ENCODE data around the gene SLC66A2.
"Not testable (repeated sequence)": the region's sequence is repeated elsewhere in the genome, so short reads cannot be mapped to it uniquely, and the experiment has no call there.

The SLC66A2 gene

GRCh38 chr18:79951545-79952455 is at the start of gene SLC66A2:
SLC66A2 (minus strand) TSS chr18:79951653; CDS start chr18:79950926, 727 bp downstream.
- peak; percentile 72 to 87 for DNase-seq (ENCODE audit: low read depth in 1 of 2, low spot score in 1 of 2)
- TF ChIP-seq JUND (IDR thresholded peaks at IDR 0.05; ENCODE audit: low read depth), result no peak
- in situ Hi-C loops (cut with HindIII; ENCODE audit: low pct_unique_long_range_greater_than_20kb, low sequenced_read_pairs), result no loop called here

GRCh38 chr18:80000877-80001276 is 49.4 kb upstream of the SLC66A2 start:
- DNase-seq (ENCODE audit: low read depth in 1 of 2, low spot score in 1 of 2), result no peak
- TF ChIP-seq JUND (IDR thresholded peaks at IDR 0.05; ENCODE audit: low read depth), result no peak
- in situ Hi-C loops (cut with HindIII; ENCODE audit: low pct_unique_long_range_greater_than_20kb, low sequenced_read_pairs), result no loop called here

- in situ Hi-C loops (cut with HindIII; ENCODE audit: low pct_unique_long_range_greater_than_20kb, low sequenced_read_pairs); DNase-seq (ENCODE audit: low read depth in 1 of 2, low spot score in 1 of 2): not testable (repeated sequence)
These were observed 48.2 kb upstream of the SLC66A2 start for GRCh38 chr18:79999701-80000100.

GRCh38 chr18:79991494-79991893 is 40.0 kb upstream of the SLC66A2 start:
- TF ChIP-seq JUND (IDR thresholded peaks at IDR 0.05; ENCODE audit: low read depth), result no peak
- no peak for DNase-seq (ENCODE audit: low read depth in 1 of 2, low spot score in 1 of 2)
- in situ Hi-C loops (cut with HindIII; ENCODE audit: low pct_unique_long_range_greater_than_20kb, low sequenced_read_pairs), result no loop called here

DNA sequence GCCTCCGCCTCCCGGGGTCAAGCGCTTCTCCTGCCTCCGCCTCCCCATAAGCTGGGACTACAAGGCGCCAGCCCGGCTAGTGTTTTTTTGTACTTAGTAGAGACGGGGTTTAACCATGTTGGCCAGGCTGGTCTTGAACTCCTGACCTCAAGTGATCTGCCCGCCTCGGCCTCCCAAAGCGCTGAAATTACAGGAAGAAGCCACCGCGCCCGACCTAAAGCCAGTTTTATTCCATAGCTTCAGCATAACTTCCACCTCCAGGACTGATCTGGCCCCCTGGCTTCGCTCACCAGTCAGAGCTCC is 37.7 kb upstream of the SLC66A2 start:
- no peak for DNase-seq (ENCODE audit: low read depth in 1 of 2, low spot score in 1 of 2)
- TF ChIP-seq JUND (IDR thresholded peaks at IDR 0.05; ENCODE audit: low read depth), result no peak
- in situ Hi-C loops (cut with HindIII; ENCODE audit: low pct_unique_long_range_greater_than_20kb, low sequenced_read_pairs), result no loop called here

GRCh38 chr18:79988451-79989194 is 37.2 kb upstream of the SLC66A2 start, which contains the start of gene TXNL4A:
TXNL4A (minus strand) TSS chr18:79988563; CDS start chr18:79988392, 171 bp downstream.
- TF ChIP-seq JUND (IDR thresholded peaks at IDR 0.05; ENCODE audit: low read depth), result no peak
- peak; percentile 61 to 85 for DNase-seq (ENCODE audit: low read depth in 1 of 2, low spot score in 1 of 2)
- in situ Hi-C loops (cut with HindIII; ENCODE audit: low pct_unique_long_range_greater_than_20kb, low sequenced_read_pairs), result no loop called here

DNA sequence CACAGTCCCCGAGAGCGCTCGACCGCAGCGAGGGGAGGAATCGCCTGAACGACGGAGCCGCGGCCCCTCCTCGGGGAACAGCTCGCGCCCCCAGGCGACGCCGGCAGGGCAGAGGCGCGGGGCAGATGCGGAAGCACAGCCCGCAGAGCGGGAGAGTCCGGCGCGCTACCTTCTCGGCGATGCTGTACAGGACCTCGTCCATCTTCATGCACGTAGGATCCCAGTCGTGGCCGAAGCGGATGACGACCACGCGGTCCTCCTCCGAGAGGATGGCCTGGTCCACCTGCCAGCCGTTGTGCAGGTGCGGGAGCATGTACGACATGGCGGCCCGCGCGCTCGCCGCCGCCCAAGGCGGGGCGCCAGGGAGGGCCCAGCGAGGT is 36.6 kb upstream of the SLC66A2 start:
- TF ChIP-seq JUND (IDR thresholded peaks at IDR 0.05; ENCODE audit: low read depth), result no peak
- peak; percentile 19 to 39 for DNase-seq (ENCODE audit: low read depth in 1 of 2, low spot score in 1 of 2)
- in situ Hi-C loops (cut with HindIII; ENCODE audit: low pct_unique_long_range_greater_than_20kb, low sequenced_read_pairs), result no loop called here

DNA sequence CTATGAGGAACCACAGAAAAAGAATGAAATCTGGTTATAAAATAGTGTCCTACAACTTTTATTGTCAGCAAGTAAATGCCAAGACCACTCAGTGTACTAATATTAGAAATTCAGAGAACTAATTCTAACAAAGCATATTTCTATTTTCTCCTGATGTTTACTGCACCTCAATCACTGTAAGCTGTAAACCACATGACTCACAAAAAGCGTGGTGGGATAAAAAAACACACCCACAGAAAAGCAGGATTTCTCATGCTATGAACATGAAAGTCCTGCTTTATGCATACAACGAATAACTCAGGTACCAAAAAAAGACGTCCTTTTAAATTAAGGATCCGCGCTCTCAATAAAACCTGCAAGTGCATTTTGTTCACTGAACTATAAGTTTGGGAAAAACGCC is 36.1 kb upstream of the SLC66A2 start:
- no peak for TF ChIP-seq JUND (IDR thresholded peaks at IDR 0.05; ENCODE audit: low read depth)
- in situ Hi-C loops (cut with HindIII; ENCODE audit: low pct_unique_long_range_greater_than_20kb, low sequenced_read_pairs), result no loop called here
- DNase-seq (ENCODE audit: low read depth in 1 of 2, low spot score in 1 of 2), result no peak

DNA sequence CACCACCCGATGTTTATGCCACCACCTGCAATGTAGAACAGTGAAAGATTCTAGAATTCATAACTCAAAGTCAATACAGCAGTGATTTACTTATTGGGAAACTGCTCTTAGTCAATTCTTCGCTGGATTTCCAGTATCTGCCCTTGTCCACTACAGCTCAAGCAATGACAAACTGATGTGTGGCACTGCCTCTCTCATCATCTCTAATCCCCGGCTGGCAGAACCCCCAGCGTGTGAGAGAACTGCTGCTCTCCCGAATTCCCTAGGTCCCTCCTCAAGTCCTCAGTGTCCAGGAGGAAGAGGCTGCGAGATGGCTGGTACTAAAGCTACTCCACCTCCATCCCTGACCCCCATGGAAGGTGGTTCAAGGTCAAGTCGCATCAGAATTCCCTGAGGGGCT is 35.3 kb upstream of the SLC66A2 start:
- in situ Hi-C loops (cut with HindIII; ENCODE audit: low pct_unique_long_range_greater_than_20kb, low sequenced_read_pairs), result no loop called here
- no peak for DNase-seq (ENCODE audit: low read depth in 1 of 2, low spot score in 1 of 2)
- TF ChIP-seq JUND (IDR thresholded peaks at IDR 0.05; ENCODE audit: low read depth), result no peak

DNA sequence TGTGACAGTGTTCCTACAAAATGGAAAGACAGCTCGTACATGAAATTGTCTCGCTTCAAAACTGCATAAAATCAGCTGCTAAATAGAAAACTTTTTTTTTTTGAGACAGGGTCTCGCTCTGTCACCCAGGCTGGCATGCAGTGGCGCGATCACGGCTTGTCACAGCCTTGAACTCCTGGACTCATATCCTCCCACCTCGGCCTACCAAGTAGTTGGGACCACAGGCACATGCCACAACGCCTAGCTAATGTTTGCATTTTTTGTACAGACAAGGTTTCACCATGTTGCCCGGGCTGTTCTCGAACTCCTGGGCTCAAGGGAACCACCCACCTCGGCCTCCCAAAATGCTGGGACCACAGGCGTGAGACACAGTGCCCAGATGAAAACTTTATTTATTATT is 33.7 kb upstream of the SLC66A2 start:
- no peak for TF ChIP-seq JUND (IDR thresholded peaks at IDR 0.05; ENCODE audit: low read depth)

GRCh38 chr18:79983793-79984192 is 32.3 kb upstream of the SLC66A2 start:
- DNase-seq (ENCODE audit: low read depth in 1 of 2, low spot score in 1 of 2), result no peak
- in situ Hi-C loops (cut with HindIII; ENCODE audit: low pct_unique_long_range_greater_than_20kb, low sequenced_read_pairs), result no loop called here

More for the DNA sequence above, 33.7 kb upstream of the SLC66A2 start:
- in situ Hi-C loops (cut with HindIII; ENCODE audit: low pct_unique_long_range_greater_than_20kb, low sequenced_read_pairs), result no loop called here
- no peak for DNase-seq (ENCODE audit: low read depth in 1 of 2, low spot score in 1 of 2)

DNA sequence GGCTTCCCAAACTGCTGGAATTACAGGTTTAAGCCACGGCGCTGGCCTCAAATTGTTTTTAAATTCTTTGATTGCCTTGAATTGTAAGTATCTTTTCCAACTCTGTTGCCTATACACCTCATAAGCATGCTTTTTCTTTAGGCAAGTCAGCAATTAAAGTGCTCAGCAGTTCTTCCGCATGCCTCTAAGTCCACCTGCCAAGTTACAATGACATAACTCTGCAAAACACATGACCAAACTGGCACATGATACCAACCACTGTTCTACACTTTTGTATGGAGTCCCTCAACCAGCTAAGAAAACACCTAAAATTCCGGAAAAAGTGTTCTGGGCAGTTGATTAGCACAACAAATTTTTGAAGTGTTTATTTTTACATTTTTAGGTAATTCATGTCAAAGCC is 31.8 kb upstream of the SLC66A2 start:
- DNase-seq (ENCODE audit: low read depth in 1 of 2, low spot score in 1 of 2), result peak in 1 of 2 experiments; percentile 27
- TF ChIP-seq JUND (IDR thresholded peaks at IDR 0.05; ENCODE audit: low read depth), result no peak
- in situ Hi-C loops (cut with HindIII; ENCODE audit: low pct_unique_long_range_greater_than_20kb, low sequenced_read_pairs), result no loop called here

More at GRCh38 chr18:79983793-79984192, 32.3 kb upstream of the SLC66A2 start:
- TF ChIP-seq JUND (IDR thresholded peaks at IDR 0.05; ENCODE audit: low read depth), result no peak

GRCh38 chr18:79982736-79983135 is 31.3 kb upstream of the SLC66A2 start:
- in situ Hi-C loops (cut with HindIII; ENCODE audit: low pct_unique_long_range_greater_than_20kb, low sequenced_read_pairs), result no loop called here
- DNase-seq (ENCODE audit: low read depth in 1 of 2, low spot score in 1 of 2), result peak in 1 of 2 experiments; percentile 36
- no peak for TF ChIP-seq JUND (IDR thresholded peaks at IDR 0.05; ENCODE audit: low read depth)
